GM23338 (cell line): ENCODE results near the gene RPAP2. TPM values are rescaled to one million over a fixed set of nuclear protein-coding genes. Genes with fewer than 3 reads are reported as not detected.
"Not testable (repeated sequence)": the region's sequence is repeated elsewhere in the genome, so short reads cannot be mapped to it uniquely, and the experiment has no call there.

Experiments used
- ATAC-seq: fragments of 200-7000 bp; cut with Tn5 transposase; 3 replicates; pipeline ENCODE4 v1.9.1; 2020
- DNase-seq: peaks from one replicate; pipeline ENCODE4 v3.0.0-alpha.2; 2015; ENCODE audit warnings: low spot score
- H2AFZ ChIP-seq: fragments of 200-600 bp; sonication (generic); 2 replicates; pipeline ENCODE4 v1.8.0; 2016; ENCODE audit warnings: antibody characterized with exemption, mild to moderate bottlenecking, moderate library complexity
- H3F3A ChIP-seq: fragments of 200-600 bp; sonication (generic); replicated peaks from 2 replicates; pipeline ENCODE4 v1.8.0; 2017; ENCODE audit warnings: antibody characterized with exemption, mixed run types, low read depth
- H3K27ac ChIP-seq: fragments of 200-600 bp; sonication (generic); 2 replicates; pipeline ENCODE4 v1.6.1; 2016; ENCODE audit warnings: low read depth
- H3K27me3 ChIP-seq: fragments of 200-600 bp; sonication (generic); 2 replicates; pipeline ENCODE4 v1.8.0; 2016; ENCODE audit warnings: mild to moderate bottlenecking, mixed run types, moderate library complexity; ENCODE audit not compliant: insufficient read depth
- H3K36me3 ChIP-seq: fragments of 200-600 bp; sonication (generic); 2 replicates; pipeline ENCODE4 v1.8.0; 2016; ENCODE audit warnings: mild to moderate bottlenecking; ENCODE audit not compliant: insufficient read depth
- H3K4me1 ChIP-seq: fragments of 200-600 bp; sonication (generic); 2 replicates; pipeline ENCODE4 v1.8.0; 2016; ENCODE audit warnings: mild to moderate bottlenecking, moderate library complexity; ENCODE audit not compliant: insufficient read depth
- H3K4me2 ChIP-seq: fragments of 200-600 bp; sonication (generic); 2 replicates; pipeline ENCODE4 v1.7.1; 2017; ENCODE audit warnings: mixed run types
- H3K4me3 ChIP-seq: fragments of 200-600 bp; sonication (generic); 2 replicates; pipeline ENCODE4 v1.6.1; 2016; ENCODE audit warnings: mixed run types
- H3K79me2 ChIP-seq: fragments of 200-600 bp; sonication (generic); replicated peaks from 2 replicates; pipeline ENCODE4 v1.8.0; 2017; ENCODE audit warnings: mild to moderate bottlenecking; ENCODE audit not compliant: insufficient read depth
- H3K9me2 ChIP-seq: fragments of 200-600 bp; sonication (generic); 2 replicates; pipeline ENCODE4 v1.8.0; 2017; ENCODE audit not compliant: insufficient read depth
- H4K20me1 ChIP-seq: fragments of 200-600 bp; sonication (generic); replicated peaks from 2 replicates; pipeline ENCODE4 v1.8.0; 2017; ENCODE audit warnings: mild to moderate bottlenecking; ENCODE audit not compliant: insufficient read depth
- H3K27ac Mint-ChIP-seq: 2 replicates; pipeline ENCODE4 v1.8.0; 2020; ENCODE audit warnings: inconsistent platforms, mild to moderate bottlenecking, moderate library complexity, mixed read lengths
- H3K27me3 Mint-ChIP-seq: 3 replicates; pipeline ENCODE4 v1.8.0; 2022; ENCODE audit warnings: low read depth, mild to moderate bottlenecking, moderate library complexity, mixed read lengths, inconsistent platforms; ENCODE audit not compliant: insufficient read depth, poor library complexity
- H3K36me3 Mint-ChIP-seq: 3 replicates; pipeline ENCODE4 v1.8.0; 2021; ENCODE audit warnings: low read depth, mild to moderate bottlenecking, inconsistent platforms, moderate library complexity, mixed read lengths
- H3K4me1 Mint-ChIP-seq: 3 replicates; pipeline ENCODE4 v1.8.0; 2020; ENCODE audit warnings: mild to moderate bottlenecking, inconsistent platforms, mixed read lengths
- H3K4me3 Mint-ChIP-seq: 3 replicates; pipeline ENCODE4 v1.8.0; 2021; ENCODE audit warnings: moderate library complexity, mild to moderate bottlenecking, inconsistent platforms, mixed read lengths
- H3K9me3 Mint-ChIP-seq: 3 replicates; pipeline ENCODE4 v1.8.0; 2020; ENCODE audit warnings: moderate library complexity, mild to moderate bottlenecking, inconsistent platforms, mixed read lengths
- CREB1 ChIP-seq: fragments of 250-450 bp; sonication (Bioruptor Pico); IDR thresholded peaks from 2 replicates; pipeline ENCODE4 v1.5.0; 2020; ENCODE audit warnings: low read depth, mild to moderate bottlenecking, moderate library complexity
- EZH2 ChIP-seq: fragments of 200-600 bp; sonication (generic); IDR thresholded peaks from one replicate; pipeline ENCODE4 v1.8.0; 2017; ENCODE audit warnings: antibody characterized with exemption, mild to moderate bottlenecking, low read depth; ENCODE audit not compliant: unreplicated experiment
- EZH2phosphoT487 ChIP-seq: fragments of 200-600 bp; sonication (generic); IDR thresholded peaks from one replicate; pipeline ENCODE4 v1.8.1; 2018; ENCODE audit warnings: antibody characterized with exemption; ENCODE audit not compliant: unreplicated experiment
- JUNB ChIP-seq: IDR thresholded peaks from one replicate; pipeline ENCODE4 v1.6.1; 2016; ENCODE audit warnings: antibody characterized with exemption; ENCODE audit not compliant: unreplicated experiment
- NANOG ChIP-seq: IDR thresholded peaks from 2 replicates; pipeline ENCODE4 v1.6.1; 2016; ENCODE audit warnings: antibody characterized with exemption, borderline replicate concordance
- POLR2AphosphoS5 ChIP-seq: IDR thresholded peaks from 2 replicates; pipeline ENCODE4 v1.6.1; 2016; ENCODE audit warnings: antibody characterized with exemption, low read depth
- STAT1 ChIP-seq: IDR thresholded peaks from one replicate; pipeline ENCODE4 v1.6.1; 2016; ENCODE audit warnings: antibody characterized with exemption; ENCODE audit not compliant: unreplicated experiment
- ZNF331 ChIP-seq: fragments of 250-450 bp; sonication (Bioruptor Pico); IDR thresholded peaks from 2 replicates; pipeline ENCODE4 v1.5.0; 2020; ENCODE audit warnings: low read depth, mild to moderate bottlenecking, moderate library complexity
- polyA plus RNA-seq: library from polyadenylated mRNA; unstranded; fragments of >200 nt; fragmentation: Nextera tagmentation; extraction: Ambion mirVana; gene quantifications from 2 replicates; pipeline ENCODE4 v1.2.1, GENCODE V29; 2016
- total RNA-seq: library from RNA; depleted of rRNA; stranded (reverse); fragments of >200 nt; shearing (Covaris generic); gene quantifications from 2 replicates; pipeline ENCODE4 v1.2.3, GENCODE V29; 2014
- TF ChIP-seq, protein P1 (sequence below), 2 experiments: fragments of 200-600 bp in 1 of 2; sonication (generic) in 1 of 2; conservative IDR thresholded peaks; 2 replicates each; pipeline versions ENCODE4 v1.5.1 to v1.6.1; 2016 to 2017; ENCODE audit warnings: antibody characterized with exemption in 2 of 2, low read depth in 2 of 2, mild to moderate bottlenecking in 2 of 2, moderate library complexity in 1 of 2
- TF ChIP-seq, protein P2 (sequence below): IDR thresholded peaks from 2 replicates; pipeline ENCODE4 v1.6.1; 2016; ENCODE audit warnings: antibody characterized with exemption

Gene RPAP2
- total and polyA plus RNA-seq, 2 experiments from 2014 or later, result 26.6 to 30.4 TPM

DNA sequence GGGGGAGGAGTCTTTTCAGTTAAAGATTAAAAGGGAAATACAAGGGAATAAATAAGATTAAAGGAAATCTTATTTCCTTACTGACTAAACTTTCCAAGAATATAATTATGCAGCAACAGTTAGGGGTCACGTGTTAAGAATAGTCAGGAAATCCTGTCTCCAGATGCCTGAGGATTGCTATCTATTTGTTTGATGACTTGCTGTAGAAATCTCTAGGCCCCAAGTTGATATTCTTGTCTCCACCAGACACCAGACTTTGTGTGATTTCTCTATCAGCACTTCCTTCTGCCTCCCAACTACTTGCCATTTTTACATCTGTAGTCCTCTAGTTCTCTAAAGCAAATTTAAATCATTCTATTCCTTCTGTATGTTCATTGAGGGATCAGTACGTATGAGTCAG lies 77.5 kb downstream of the RPAP2 start (continued):
- no peak for TF ChIP-seq NANOG
- no peak for TF ChIP-seq JUNB
- TF ChIP-seq, protein P1, sequence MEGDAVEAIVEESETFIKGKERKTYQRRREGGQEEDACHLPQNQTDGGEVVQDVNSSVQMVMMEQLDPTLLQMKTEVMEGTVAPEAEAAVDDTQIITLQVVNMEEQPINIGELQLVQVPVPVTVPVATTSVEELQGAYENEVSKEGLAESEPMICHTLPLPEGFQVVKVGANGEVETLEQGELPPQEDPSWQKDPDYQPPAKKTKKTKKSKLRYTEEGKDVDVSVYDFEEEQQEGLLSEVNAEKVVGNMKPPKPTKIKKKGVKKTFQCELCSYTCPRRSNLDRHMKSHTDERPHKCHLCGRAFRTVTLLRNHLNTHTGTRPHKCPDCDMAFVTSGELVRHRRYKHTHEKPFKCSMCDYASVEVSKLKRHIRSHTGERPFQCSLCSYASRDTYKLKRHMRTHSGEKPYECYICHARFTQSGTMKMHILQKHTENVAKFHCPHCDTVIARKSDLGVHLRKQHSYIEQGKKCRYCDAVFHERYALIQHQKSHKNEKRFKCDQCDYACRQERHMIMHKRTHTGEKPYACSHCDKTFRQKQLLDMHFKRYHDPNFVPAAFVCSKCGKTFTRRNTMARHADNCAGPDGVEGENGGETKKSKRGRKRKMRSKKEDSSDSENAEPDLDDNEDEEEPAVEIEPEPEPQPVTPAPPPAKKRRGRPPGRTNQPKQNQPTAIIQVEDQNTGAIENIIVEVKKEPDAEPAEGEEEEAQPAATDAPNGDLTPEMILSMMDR (conservative IDR thresholded peaks at IDR 0.05; ENCODE audit: low read depth in 2 of 2), result no peak
- TF ChIP-seq EZH2phosphoT487, result no peak
- TF ChIP-seq POLR2AphosphoS5, result no peak
- TF ChIP-seq, protein P2, sequence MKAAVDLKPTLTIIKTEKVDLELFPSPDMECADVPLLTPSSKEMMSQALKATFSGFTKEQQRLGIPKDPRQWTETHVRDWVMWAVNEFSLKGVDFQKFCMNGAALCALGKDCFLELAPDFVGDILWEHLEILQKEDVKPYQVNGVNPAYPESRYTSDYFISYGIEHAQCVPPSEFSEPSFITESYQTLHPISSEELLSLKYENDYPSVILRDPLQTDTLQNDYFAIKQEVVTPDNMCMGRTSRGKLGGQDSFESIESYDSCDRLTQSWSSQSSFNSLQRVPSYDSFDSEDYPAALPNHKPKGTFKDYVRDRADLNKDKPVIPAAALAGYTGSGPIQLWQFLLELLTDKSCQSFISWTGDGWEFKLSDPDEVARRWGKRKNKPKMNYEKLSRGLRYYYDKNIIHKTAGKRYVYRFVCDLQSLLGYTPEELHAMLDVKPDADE, result no peak
- TF ChIP-seq EZH2, result no peak

DNA sequence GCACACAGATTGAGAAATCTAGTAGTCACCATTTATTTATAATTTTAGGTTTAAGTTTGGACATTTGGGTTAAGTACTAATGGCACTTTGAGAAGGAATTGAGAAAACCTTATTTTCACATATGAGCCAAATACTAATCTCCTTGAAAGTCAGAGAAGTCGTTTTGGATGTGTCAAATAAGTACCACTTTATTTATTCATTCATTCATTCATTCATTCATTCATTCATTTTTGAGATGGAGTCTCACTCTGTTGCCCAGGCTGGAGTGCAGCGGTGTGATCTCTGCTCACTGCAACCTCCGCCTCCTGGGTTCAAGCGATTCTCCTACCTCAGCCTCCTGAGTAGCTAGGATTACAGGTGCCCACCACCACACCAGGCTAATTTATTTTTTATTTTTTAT lies 79.1 kb downstream of the RPAP2 start:
- H3K4me3 Mint-ChIP-seq, H3K9me3 Mint-ChIP-seq, H3K27me3 ChIP-seq, DNase-seq, H3K9me2 ChIP-seq, H2AFZ ChIP-seq, H4K20me1 ChIP-seq, H3K27ac Mint-ChIP-seq, ATAC-seq, H3F3A ChIP-seq, H3K27ac ChIP-seq, H3K4me1 ChIP-seq, H3K4me2 ChIP-seq, H3K4me3 ChIP-seq, H3K27me3 Mint-ChIP-seq, H3K79me2 ChIP-seq, H3K4me1 Mint-ChIP-seq, H3K36me3 ChIP-seq: not testable (repeated sequence)
- H3K36me3 Mint-ChIP-seq, result peaks cover 13% of the 10 kb centered on the region

DNA sequence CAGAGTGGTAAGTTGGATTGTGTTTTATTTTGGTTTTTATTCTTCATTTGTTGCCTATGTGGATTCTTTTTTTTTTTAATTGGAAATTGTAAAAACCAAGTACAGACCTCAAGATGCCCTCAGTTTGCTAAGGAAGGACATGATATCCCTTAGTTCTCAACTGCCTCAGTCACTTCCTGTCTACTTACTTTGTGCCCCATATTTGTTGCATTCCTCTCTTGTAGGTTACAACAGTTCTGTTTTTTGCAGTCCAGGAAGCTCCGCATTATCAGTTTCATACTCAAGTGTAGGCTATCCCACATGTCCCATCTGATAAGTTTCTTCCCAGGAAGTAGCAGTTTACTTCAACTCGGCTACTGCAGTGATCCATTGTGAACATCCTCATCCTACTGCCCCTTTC lies 82.0 kb downstream of the RPAP2 start:
- Histone ChIP-seq H3K36me3 (no peaks in the 10 kb centered on the region; the same call in 1 of the 2 replicates), H3K4me2 (no peak overlapping the region), H2AFZ (no peak overlapping the region), H3F3A (no peaks in the 10 kb centered on the region), H3K79me2 (no peaks in the 10 kb centered on the region), H4K20me1 (no peaks in the 10 kb centered on the region), H3K4me3 (no peak overlapping the region), H3K9me2 (no peaks in the 10 kb centered on the region), H3K4me1 (no peaks in the 10 kb centered on the region), H3K27ac (no peak overlapping the region), H3K27me3 (no peaks in the 10 kb centered on the region)
- H3K4me1 Mint-ChIP-seq, result no peaks in the 10 kb centered on the region
- H3K27ac Mint-ChIP-seq, result no peak overlapping the region
- H3K9me3 Mint-ChIP-seq, result peaks cover 16% of the 10 kb centered on the region
- no peak for TF ChIP-seq ZNF331
- TF ChIP-seq STAT1, result no peak
- TF ChIP-seq CREB1 (CRISPR knock-in tag), result no peak
- TF ChIP-seq, protein P2, result no peak
- no peak for ATAC-seq
- peaks cover 2% of the 10 kb centered on the region for H3K27me3 Mint-ChIP-seq
- DNase-seq, result no peak
- H3K36me3 Mint-ChIP-seq, result peaks cover 32% of the 10 kb centered on the region
- no peak overlapping the region for H3K4me3 Mint-ChIP-seq

DNA sequence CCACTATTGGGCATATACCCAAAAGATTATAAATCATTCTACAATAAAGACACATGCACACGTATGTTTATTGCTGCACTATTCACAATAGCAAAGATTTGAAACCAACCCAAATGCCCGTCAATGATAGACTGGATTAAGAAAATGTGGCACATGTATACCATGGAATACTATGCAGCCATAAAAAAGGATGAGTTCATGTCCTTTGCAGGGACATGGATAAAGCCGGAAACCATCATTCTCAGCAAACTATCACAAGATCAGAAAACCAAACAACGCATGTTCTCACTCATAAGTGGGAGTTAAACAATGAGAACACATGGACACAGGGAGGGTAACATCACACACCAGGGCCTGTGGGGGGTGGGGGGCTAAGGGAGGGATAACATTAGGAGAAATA lies 95.1 kb downstream of the RPAP2 start:
- peaks cover 21% of the 10 kb centered on the region for H3K36me3 ChIP-seq

More for the DNA sequence above, 95.1 kb downstream of the RPAP2 start:
- ATAC-seq, H3K27ac Mint-ChIP-seq, H3K4me1 ChIP-seq, H3K4me1 Mint-ChIP-seq, H4K20me1 ChIP-seq, H3K27me3 ChIP-seq, H3K79me2 ChIP-seq, H2AFZ ChIP-seq, DNase-seq, H3K4me3 Mint-ChIP-seq, H3K4me3 ChIP-seq, H3K9me2 ChIP-seq, H3K27me3 Mint-ChIP-seq, H3K27ac ChIP-seq, H3F3A ChIP-seq, H3K4me2 ChIP-seq: not testable (repeated sequence)
- Mint-ChIP-seq H3K36me3 (peaks cover 65% of the 10 kb centered on the region), H3K9me3 (peaks cover 75% of the 10 kb centered on the region)
